ENCODE results near the gene EPC2.
"Not testable (repeated sequence)": the region's sequence is repeated elsewhere in the genome, so short reads cannot be mapped to it uniquely, and the experiment has no call there.

EPC2 gene

GRCh38 chr2:148721991-148722777 is 77.6 kb downstream of the EPC2 start:
- no peak for DNase-seq (ENCODE audit: extremely low read depth in 1 of 2, low read depth in 1 of 2)

- no peak for DNase-seq (ENCODE audit: extremely low read depth in 1 of 2, low read depth in 1 of 2)
These were observed 81.0 kb downstream of the EPC2 start for GRCh38 chr2:148725564-148725963.

GRCh38 chr2:148726228-148726627 is 81.7 kb downstream of the EPC2 start:
- DNase-seq (ENCODE audit: extremely low read depth in 1 of 2, low read depth in 1 of 2) = no peak

- no peak for DNase-seq (ENCODE audit: extremely low read depth in 1 of 2, low read depth in 1 of 2)
These were observed 85.5 kb downstream of the EPC2 start for GRCh38 chr2:148730085-148730484.

- DNase-seq (ENCODE audit: extremely low read depth in 1 of 2, low read depth in 1 of 2) = no peak
These were observed 93.2 kb downstream of the EPC2 start for GRCh38 chr2:148737742-148738141.

- no peak for DNase-seq (ENCODE audit: extremely low read depth in 1 of 2, low read depth in 1 of 2)
These were observed 95.0 kb downstream of the EPC2 start for GRCh38 chr2:148739454-148740105.

GRCh38 chr2:148742373-148742772 is 97.8 kb downstream of the EPC2 start:
- no peak for DNase-seq (ENCODE audit: extremely low read depth in 1 of 2, low read depth in 1 of 2)

GRCh38 chr2:148745151-148745851 is 100.8 kb downstream of the EPC2 start:
- DNase-seq (ENCODE audit: extremely low read depth in 1 of 2, low read depth in 1 of 2) = no peak

- no peak for DNase-seq (ENCODE audit: extremely low read depth in 1 of 2, low read depth in 1 of 2)
These were observed 102.4 kb downstream of the EPC2 start for GRCh38 chr2:148746973-148747372.

GRCh38 chr2:148751907-148752306 is 107.4 kb downstream of the EPC2 start:
- no peak for DNase-seq (ENCODE audit: extremely low read depth in 1 of 2, low read depth in 1 of 2)

GRCh38 chr2:148752977-148753376 is 108.4 kb downstream of the EPC2 start:
- DNase-seq (ENCODE audit: extremely low read depth in 1 of 2, low read depth in 1 of 2) = no peak

- no peak for DNase-seq (ENCODE audit: extremely low read depth in 1 of 2, low read depth in 1 of 2)
These were observed 110.3 kb downstream of the EPC2 start for GRCh38 chr2:148754864-148755263.

GRCh38 chr2:148756292-148756975 is 111.9 kb downstream of the EPC2 start:
- no peak for DNase-seq (ENCODE audit: extremely low read depth in 1 of 2, low read depth in 1 of 2)

- no peak for DNase-seq (ENCODE audit: extremely low read depth in 1 of 2, low read depth in 1 of 2)
These were observed 120.3 kb downstream of the EPC2 start for GRCh38 chr2:148764815-148765214.

- DNase-seq (ENCODE audit: extremely low read depth in 1 of 2, low read depth in 1 of 2) = no peak
These were observed 125.5 kb downstream of the EPC2 start for GRCh38 chr2:148770047-148770446.

GRCh38 chr2:148781544-148781943 is 137.0 kb downstream of the EPC2 start:
- no peak for DNase-seq (ENCODE audit: extremely low read depth in 1 of 2, low read depth in 1 of 2)

- no peak for DNase-seq (ENCODE audit: extremely low read depth in 1 of 2, low read depth in 1 of 2)
These were observed 144.5 kb downstream of the EPC2 start for GRCh38 chr2:148789059-148789458.

- not testable (repeated sequence) for DNase-seq (ENCODE audit: extremely low read depth in 1 of 2, low read depth in 1 of 2)
These were observed 145.6 kb downstream of the EPC2 start for GRCh38 chr2:148790172-148790571.

GRCh38 chr2:148794558-148794957 is 150.0 kb downstream of the EPC2 start:
- DNase-seq (ENCODE audit: extremely low read depth in 1 of 2, low read depth in 1 of 2) = no peak

GRCh38 chr2:148796735-148797512 is 152.4 kb downstream of the EPC2 start:
- DNase-seq (ENCODE audit: extremely low read depth in 1 of 2, low read depth in 1 of 2) = no peak

Data from stimulated activated CD8-positive, alpha-beta memory T cell treated with anti-CD3 and anti-CD28 coated beads, Interleukin-7, amount 100 ng/mL, for 48 hours (primary cell).